HAP-1 (cell line): ENCODE data around the gene PODN.

Experiments
- DNase-seq, 2 experiments: peaks; one replicate each; pipeline ENCODE4 v3.0.0-alpha.2; 2016 to 2020; ENCODE audit warnings: low spot score in 2 of 2
- H3K27me3 ChIP-seq: fragments of 250-450 bp; sonication (Bioruptor Pico); 2 replicates; pipeline ENCODE4 v1.5.1; 2020; ENCODE audit warnings: low read depth, mild to moderate bottlenecking, moderate library complexity
- H3K36me3 ChIP-seq: fragments of 250-450 bp; sonication (Bioruptor Pico); replicated peaks from 2 replicates; pipeline ENCODE4 v1.5.1; 2020; ENCODE audit warnings: mild to moderate bottlenecking
- H3K4me1 ChIP-seq: fragments of 250-450 bp; sonication (Bioruptor Pico); 2 replicates; pipeline ENCODE4 v1.5.1; 2020; ENCODE audit warnings: mild to moderate bottlenecking
- H3K4me3 ChIP-seq: fragments of 250-450 bp; sonication (Bioruptor Pico); 2 replicates; pipeline ENCODE4 v1.5.1; 2020; ENCODE audit warnings: mild to moderate bottlenecking, moderate library complexity
- H3K9me3 ChIP-seq: fragments of 250-450 bp; sonication (Bioruptor Pico); 2 replicates; pipeline ENCODE4 v1.5.1; 2020; ENCODE audit warnings: mild to moderate bottlenecking, moderate library complexity
- in situ Hi-C: fragments of 300-500 bp; cut with MboI; formaldehyde crosslinking; loops from 3 replicates; pipeline ENCODE4 v1.14.3; 2020; ENCODE audit warnings: low sequenced_read_pairs, inconsistent platforms, mixed read lengths

PODN gene, protein sequence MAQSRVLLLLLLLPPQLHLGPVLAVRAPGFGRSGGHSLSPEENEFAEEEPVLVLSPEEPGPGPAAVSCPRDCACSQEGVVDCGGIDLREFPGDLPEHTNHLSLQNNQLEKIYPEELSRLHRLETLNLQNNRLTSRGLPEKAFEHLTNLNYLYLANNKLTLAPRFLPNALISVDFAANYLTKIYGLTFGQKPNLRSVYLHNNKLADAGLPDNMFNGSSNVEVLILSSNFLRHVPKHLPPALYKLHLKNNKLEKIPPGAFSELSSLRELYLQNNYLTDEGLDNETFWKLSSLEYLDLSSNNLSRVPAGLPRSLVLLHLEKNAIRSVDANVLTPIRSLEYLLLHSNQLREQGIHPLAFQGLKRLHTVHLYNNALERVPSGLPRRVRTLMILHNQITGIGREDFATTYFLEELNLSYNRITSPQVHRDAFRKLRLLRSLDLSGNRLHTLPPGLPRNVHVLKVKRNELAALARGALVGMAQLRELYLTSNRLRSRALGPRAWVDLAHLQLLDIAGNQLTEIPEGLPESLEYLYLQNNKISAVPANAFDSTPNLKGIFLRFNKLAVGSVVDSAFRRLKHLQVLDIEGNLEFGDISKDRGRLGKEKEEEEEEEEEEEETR

GRCh38 chr1:53061859-53062707, at the start of gene PODN:
PODN (plus strand) TSS chr1:53062213; CDS start chr1:53069856, 7,643 bp downstream.
- in situ Hi-C loops: no loop called here
- H3K36me3 ChIP-seq: no peaks in the 10 kb centered on the region
- peak in 1 of 2 experiments; percentile 49 for DNase-seq
- no peaks in the 10 kb centered on the region for H3K4me1 ChIP-seq
- peak within 1 kb of the TSS; percentile 27 for H3K4me3 ChIP-seq
- H3K27me3 ChIP-seq: peaks cover 36% of the 10 kb centered on the region
- H3K9me3 ChIP-seq: no peaks in the 10 kb centered on the region

- no peaks in the 10 kb centered on the region for H3K27me3 ChIP-seq
- DNase-seq: peak; percentile 82 to 84
- H3K4me3 ChIP-seq: peak overlapping the region; percentile 36
- no peaks in the 10 kb centered on the region for H3K9me3 ChIP-seq
- no peaks in the 10 kb centered on the region for H3K36me3 ChIP-seq
- in situ Hi-C loops: no loop called here
- H3K4me1 ChIP-seq: peaks cover 5% of the 10 kb centered on the region
Measured at GRCh38 chr1:53014791-53015507, 47.1 kb upstream of the PODN start.

GRCh38 chr1:53015508-53015860, 46.5 kb upstream of the PODN start:
- no peak for DNase-seq
- H3K27me3 ChIP-seq: no peaks in the 10 kb centered on the region
- peak overlapping the region; percentile 36 for H3K4me3 ChIP-seq
- peaks cover 5% of the 10 kb centered on the region for H3K4me1 ChIP-seq
- H3K9me3 ChIP-seq: no peaks in the 10 kb centered on the region
- in situ Hi-C loops: no loop called here
- no peaks in the 10 kb centered on the region for H3K36me3 ChIP-seq

GRCh38 chr1:53016705-53017104, 45.3 kb upstream of the PODN start:
- Histone ChIP-seq H3K27me3 (no peaks in the 10 kb centered on the region), H3K9me3 (no peaks in the 10 kb centered on the region), H3K36me3 (no peaks in the 10 kb centered on the region), H3K4me3 (no peak overlapping the region), H3K4me1 (peaks cover 5% of the 10 kb centered on the region)
- in situ Hi-C loops: no loop called here
- DNase-seq: no peak

GRCh38 chr1:53020588-53020987, 41.4 kb upstream of the PODN start:
- Histone ChIP-seq H3K4me3 (no peak overlapping the region), H3K36me3 (no peaks in the 10 kb centered on the region), H3K9me3 (no peaks in the 10 kb centered on the region), H3K27me3 (no peaks in the 10 kb centered on the region), H3K4me1 (no peaks in the 10 kb centered on the region)
- in situ Hi-C loops: no loop called here
- DNase-seq: no peak

GRCh38 chr1:53022179-53022578, 39.8 kb upstream of the PODN start:
- in situ Hi-C loops: no loop called here
- H3K9me3 ChIP-seq: no peaks in the 10 kb centered on the region
- H3K4me1 ChIP-seq: no peaks in the 10 kb centered on the region
- no peak overlapping the region for H3K4me3 ChIP-seq
- DNase-seq: no peak
- no peaks in the 10 kb centered on the region for H3K36me3 ChIP-seq
- no peaks in the 10 kb centered on the region for H3K27me3 ChIP-seq

- no peak for DNase-seq
- H3K4me3 ChIP-seq: no peak overlapping the region
- in situ Hi-C loops: no loop called here
- H3K36me3 ChIP-seq: no peaks in the 10 kb centered on the region
- no peaks in the 10 kb centered on the region for H3K9me3 ChIP-seq
- no peaks in the 10 kb centered on the region for H3K27me3 ChIP-seq
- H3K4me1 ChIP-seq: no peaks in the 10 kb centered on the region
Measured at GRCh38 chr1:53023546-53023945, 38.5 kb upstream of the PODN start.

GRCh38 chr1:53024117-53024516, 37.9 kb upstream of the PODN start:
- no peaks in the 10 kb centered on the region for H3K4me1 ChIP-seq
- H3K36me3 ChIP-seq: no peaks in the 10 kb centered on the region
- in situ Hi-C loops: no loop called here
- no peaks in the 10 kb centered on the region for H3K9me3 ChIP-seq
- no peak overlapping the region for H3K4me3 ChIP-seq
- DNase-seq: no peak
- H3K27me3 ChIP-seq: no peaks in the 10 kb centered on the region

GRCh38 chr1:53025034-53025768, 36.8 kb upstream of the PODN start:
- in situ Hi-C loops: no loop called here
- H3K4me1 ChIP-seq: no peaks in the 10 kb centered on the region
- no peak overlapping the region for H3K4me3 ChIP-seq
- DNase-seq: no peak
- no peaks in the 10 kb centered on the region for H3K27me3 ChIP-seq
- H3K36me3 ChIP-seq: no peaks in the 10 kb centered on the region
- no peaks in the 10 kb centered on the region for H3K9me3 ChIP-seq

DNA sequence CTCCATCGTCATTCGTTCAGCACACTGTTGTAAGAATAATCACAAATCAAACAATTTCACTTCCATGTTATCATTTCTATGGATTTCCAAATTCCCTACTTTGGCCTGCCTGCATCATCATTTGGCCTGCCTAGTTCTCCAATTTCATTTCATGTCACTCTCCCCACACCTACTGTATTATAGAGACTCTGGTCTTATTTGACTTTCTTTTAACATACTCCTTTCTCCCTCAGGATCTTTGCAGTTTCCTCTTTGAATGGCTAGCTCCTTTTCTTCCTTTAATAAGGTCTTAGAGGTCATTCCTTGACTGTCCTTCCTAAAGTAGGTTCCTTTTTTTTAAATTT, 36.3 kb upstream of the PODN start:
- H3K4me3 ChIP-seq: no peak overlapping the region
- H3K36me3 ChIP-seq: no peaks in the 10 kb centered on the region
- H3K4me1 ChIP-seq: no peaks in the 10 kb centered on the region
- H3K9me3 ChIP-seq: no peaks in the 10 kb centered on the region
- in situ Hi-C loops: no loop called here
- no peak for DNase-seq
- no peaks in the 10 kb centered on the region for H3K27me3 ChIP-seq

- Histone ChIP-seq H3K9me3 (no peaks in the 10 kb centered on the region), H3K4me3 (no peak overlapping the region), H3K27me3 (no peaks in the 10 kb centered on the region), H3K4me1 (no peaks in the 10 kb centered on the region), H3K36me3 (no peaks in the 10 kb centered on the region)
- DNase-seq: no peak
- in situ Hi-C loops: no loop called here
Measured at GRCh38 chr1:53026254-53026653, 35.8 kb upstream of the PODN start.

DNA sequence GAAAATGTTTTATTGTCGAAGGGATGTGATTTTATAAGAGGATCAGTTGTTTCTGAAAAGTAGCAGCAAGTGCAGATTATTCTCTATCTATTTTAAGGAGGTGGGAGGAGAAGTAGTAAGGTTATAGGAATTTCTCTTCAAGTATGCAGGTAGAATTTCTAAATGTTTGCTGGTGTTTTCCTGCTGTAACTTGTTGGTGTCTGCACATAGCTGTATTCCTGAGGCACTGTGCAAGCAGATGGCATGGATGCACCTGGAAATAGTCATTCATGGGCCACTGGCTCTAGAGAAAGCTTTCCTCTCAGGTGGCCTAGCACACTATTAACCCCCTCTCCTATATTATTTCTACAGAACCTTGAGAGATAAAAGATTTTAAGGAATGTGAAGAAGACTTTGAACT, 30.3 kb upstream of the PODN start:
- no peak overlapping the region for H3K4me3 ChIP-seq
- H3K27me3 ChIP-seq: no peaks in the 10 kb centered on the region
- DNase-seq: no peak
- no peaks in the 10 kb centered on the region for H3K4me1 ChIP-seq
- H3K9me3 ChIP-seq: no peaks in the 10 kb centered on the region
- no peaks in the 10 kb centered on the region for H3K36me3 ChIP-seq
- in situ Hi-C loops: no loop called here

DNA sequence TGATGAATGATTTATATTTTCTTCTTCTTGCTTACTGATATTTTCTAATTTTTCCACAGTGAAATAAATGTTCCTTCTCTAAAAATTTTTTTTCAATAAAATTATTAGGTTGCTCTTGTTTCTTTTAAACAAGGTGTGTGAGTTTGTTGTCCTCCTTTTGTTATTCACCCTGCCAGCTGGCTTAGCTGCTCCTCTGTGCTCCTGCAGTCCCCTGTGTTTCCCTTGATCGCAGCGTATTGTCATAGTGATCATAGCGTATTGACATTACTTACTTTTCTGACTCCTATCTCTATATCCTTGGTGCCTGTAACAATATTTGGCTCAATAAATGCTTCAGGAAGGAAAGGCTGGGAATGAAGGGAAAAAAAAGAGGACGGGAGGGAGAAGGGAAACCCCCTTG, 24.9 kb upstream of the PODN start:
- no peak for DNase-seq

More for the DNA sequence above, 24.9 kb upstream of the PODN start:
- no peaks in the 10 kb centered on the region for H3K36me3 ChIP-seq
- no peaks in the 10 kb centered on the region for H3K9me3 ChIP-seq
- no peaks in the 10 kb centered on the region for H3K27me3 ChIP-seq
- in situ Hi-C loops: no loop called here
- no peak overlapping the region for H3K4me3 ChIP-seq
- no peaks in the 10 kb centered on the region for H3K4me1 ChIP-seq
